GM10266 (cell line): ENCODE data around the gene GAK.

ENCODE experiments used
- DNase-seq: peaks from one replicate; pipeline ENCODE4 v3.0.0; 2012; ENCODE audit errors: extremely low spot score
- TF ChIP-seq, protein P1 (sequence below): IDR thresholded peaks from 2 replicates; pipeline ENCODE4 v1.5.1; 2012; ENCODE audit warnings: mild to moderate bottlenecking, low read depth; ENCODE audit not compliant: control insufficient read depth, insufficient read depth; ENCODE audit errors: missing control alignments

Gene GAK

GRCh38 chr4:961351-962230 lies 29.5 kb upstream of the GAK start:
- no peak for DNase-seq

GRCh38 chr4:960636-961350 lies 28.7 kb upstream of the GAK start:
- DNase-seq: no peak
- TF ChIP-seq, protein P1, sequence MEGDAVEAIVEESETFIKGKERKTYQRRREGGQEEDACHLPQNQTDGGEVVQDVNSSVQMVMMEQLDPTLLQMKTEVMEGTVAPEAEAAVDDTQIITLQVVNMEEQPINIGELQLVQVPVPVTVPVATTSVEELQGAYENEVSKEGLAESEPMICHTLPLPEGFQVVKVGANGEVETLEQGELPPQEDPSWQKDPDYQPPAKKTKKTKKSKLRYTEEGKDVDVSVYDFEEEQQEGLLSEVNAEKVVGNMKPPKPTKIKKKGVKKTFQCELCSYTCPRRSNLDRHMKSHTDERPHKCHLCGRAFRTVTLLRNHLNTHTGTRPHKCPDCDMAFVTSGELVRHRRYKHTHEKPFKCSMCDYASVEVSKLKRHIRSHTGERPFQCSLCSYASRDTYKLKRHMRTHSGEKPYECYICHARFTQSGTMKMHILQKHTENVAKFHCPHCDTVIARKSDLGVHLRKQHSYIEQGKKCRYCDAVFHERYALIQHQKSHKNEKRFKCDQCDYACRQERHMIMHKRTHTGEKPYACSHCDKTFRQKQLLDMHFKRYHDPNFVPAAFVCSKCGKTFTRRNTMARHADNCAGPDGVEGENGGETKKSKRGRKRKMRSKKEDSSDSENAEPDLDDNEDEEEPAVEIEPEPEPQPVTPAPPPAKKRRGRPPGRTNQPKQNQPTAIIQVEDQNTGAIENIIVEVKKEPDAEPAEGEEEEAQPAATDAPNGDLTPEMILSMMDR: no peak

More at GRCh38 chr4:961351-962230, 29.5 kb upstream of the GAK start:
- TF ChIP-seq, protein P1: no peak

DNA sequence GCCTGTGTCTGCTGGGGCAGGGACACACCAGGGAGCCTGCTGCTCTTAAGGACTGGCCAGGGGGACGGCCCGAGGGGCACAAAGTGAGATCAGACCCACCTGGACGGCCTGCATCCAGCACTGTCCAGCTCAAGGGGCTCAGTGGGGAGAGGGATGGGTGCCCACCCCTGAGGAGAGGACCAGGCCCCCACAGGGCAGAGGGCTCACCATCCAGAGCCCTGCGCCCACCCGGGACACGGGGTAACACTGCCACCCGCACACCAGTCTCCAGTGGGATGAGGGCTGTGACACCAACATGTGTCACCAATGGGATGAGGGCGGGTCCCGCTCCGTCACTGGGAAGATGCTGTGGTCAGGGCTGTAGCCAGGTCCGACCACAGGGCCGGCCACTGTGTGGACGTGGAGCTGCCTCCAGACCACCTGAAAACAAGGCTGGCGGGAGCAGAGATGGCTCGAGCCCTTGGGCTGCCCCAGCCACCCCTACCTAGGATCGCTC lies 28.1 kb upstream of the GAK start:
- TF ChIP-seq, protein P1: no peak

DNA sequence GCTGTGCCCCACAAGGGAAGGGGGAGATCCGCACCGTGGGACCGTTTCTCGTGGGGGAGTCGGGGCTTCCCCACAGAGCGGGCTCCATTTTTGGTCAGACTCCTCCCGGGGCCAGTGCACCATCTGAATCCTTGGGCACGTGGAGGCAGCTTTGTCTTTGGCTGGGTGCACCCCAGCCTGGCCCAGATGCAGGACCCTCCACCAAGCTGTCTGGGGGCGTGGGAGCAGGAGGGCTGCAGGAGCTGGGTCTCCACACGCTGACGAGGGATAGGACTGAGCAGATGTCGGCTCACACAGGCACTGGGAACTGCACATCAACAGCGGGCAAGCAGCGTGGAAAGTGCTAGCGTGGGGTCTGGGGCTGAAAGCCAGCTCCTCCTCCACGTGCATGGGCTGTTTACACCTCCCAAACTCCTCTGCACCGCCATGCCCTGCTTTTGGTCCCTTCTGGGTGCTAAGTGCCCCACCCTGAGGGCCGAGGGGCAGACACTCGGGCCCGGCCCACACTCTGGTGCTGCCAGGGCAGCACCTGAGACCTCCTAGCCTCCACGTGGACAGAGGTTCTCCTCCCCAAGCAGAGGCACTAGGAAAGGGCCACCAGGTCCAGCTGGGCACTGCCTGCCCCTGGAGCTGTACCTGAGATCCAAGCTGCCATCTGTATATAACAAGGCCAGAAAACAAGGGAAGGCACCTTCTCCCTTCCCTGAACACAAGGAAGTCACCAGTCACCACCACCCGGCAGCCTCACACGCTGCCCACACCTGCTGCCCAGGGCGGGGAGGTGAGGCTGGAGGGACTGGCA lies 27.4 kb upstream of the GAK start:
- DNase-seq: no peak
- TF ChIP-seq, protein P1: no peak

More for the DNA sequence above, 28.1 kb upstream of the GAK start:
- DNase-seq: no peak

GRCh38 chr4:958696-959337 lies 26.7 kb upstream of the GAK start:
- TF ChIP-seq, protein P1: no peak
- DNase-seq: no peak

DNA sequence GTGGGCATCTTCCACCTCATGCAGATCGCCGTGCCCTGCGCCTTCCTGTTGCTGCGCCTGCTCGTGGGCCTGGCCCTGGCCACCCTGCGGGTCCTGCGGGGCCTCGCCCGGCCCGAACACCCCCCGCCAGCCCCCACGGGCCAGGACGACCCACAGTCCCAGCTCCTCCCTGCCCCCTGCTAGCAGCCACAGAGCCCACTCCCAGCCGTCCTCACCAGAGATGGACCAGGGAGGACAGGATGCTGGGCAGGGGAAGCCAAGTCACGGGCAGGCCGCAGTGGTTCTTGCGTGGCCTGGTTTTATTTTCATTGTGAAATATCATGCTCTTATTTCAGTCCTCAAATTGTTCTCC lies 26.2 kb upstream of the GAK start:
- TF ChIP-seq, protein P1: no peak
- no peak for DNase-seq
